Activated T-cell treated with anti-CD3 and anti-CD28 coated beads, Interleukin-2, amount 50 U/mL, for 24 hours (primary cell): ENCODE measurements around the gene TRDMT1.

Experiments
- DNase-seq: peaks from one replicate; pipeline ENCODE4 v3.0.0-alpha.2; 2020
- H3K27ac Mint-ChIP-seq: 2 replicates; pipeline ENCODE4 v1.8.0; 2020; ENCODE audit warnings: mild to moderate bottlenecking, mixed read lengths
- H3K27me3 Mint-ChIP-seq: 2 replicates; pipeline ENCODE4 v1.8.0; 2020; ENCODE audit warnings: mixed read lengths
- H3K36me3 Mint-ChIP-seq: 2 replicates; pipeline ENCODE4 v1.8.0; 2020; ENCODE audit warnings: low read depth, mixed read lengths
- H3K4me1 Mint-ChIP-seq: 2 replicates; pipeline ENCODE4 v1.8.0; 2020; ENCODE audit warnings: low read depth, mixed read lengths
- H3K4me3 Mint-ChIP-seq: 2 replicates; pipeline ENCODE4 v1.8.0; 2020; ENCODE audit warnings: mild to moderate bottlenecking, moderate library complexity, mixed read lengths
- H3K9me3 Mint-ChIP-seq: 2 replicates; pipeline ENCODE4 v1.8.0; 2020; ENCODE audit warnings: mixed read lengths

Gene TRDMT1

GRCh38 chr10:17225808-17226207 is 24.3 kb upstream of the TRDMT1 start:
- no peaks in the 10 kb centered on the region for H3K27me3 Mint-ChIP-seq
- H3K4me3 Mint-ChIP-seq: no peak overlapping the region
- DNase-seq: no peak
- H3K9me3 Mint-ChIP-seq: no peaks in the 10 kb centered on the region
- peaks cover 17% of the 10 kb centered on the region for H3K36me3 Mint-ChIP-seq
- H3K27ac Mint-ChIP-seq: no peak overlapping the region
- peaks cover 55% of the 10 kb centered on the region for H3K4me1 Mint-ChIP-seq

GRCh38 chr10:17222329-17222728 is 20.9 kb upstream of the TRDMT1 start:
- DNase-seq: no peak
- Mint-ChIP-seq H3K27ac (no peak overlapping the region), H3K4me1 (peaks cover 49% of the 10 kb centered on the region), H3K9me3 (no peaks in the 10 kb centered on the region), H3K36me3 (no peaks in the 10 kb centered on the region), H3K27me3 (no peaks in the 10 kb centered on the region), H3K4me3 (no peak overlapping the region)

- DNase-seq: no peak
- Mint-ChIP-seq H3K4me1 (peaks cover 49% of the 10 kb centered on the region), H3K36me3 (no peaks in the 10 kb centered on the region), H3K4me3 (no peak overlapping the region), H3K9me3 (no peaks in the 10 kb centered on the region), H3K27me3 (no peaks in the 10 kb centered on the region), H3K27ac (no peak overlapping the region)
Measured at GRCh38 chr10:17220652-17221100, 19.2 kb upstream of the TRDMT1 start.

GRCh38 chr10:17219024-17219423 is 17.6 kb upstream of the TRDMT1 start:
- H3K27ac Mint-ChIP-seq: no peak overlapping the region
- DNase-seq: no peak
- no peaks in the 10 kb centered on the region for H3K9me3 Mint-ChIP-seq
- peaks cover 2% of the 10 kb centered on the region for H3K36me3 Mint-ChIP-seq
- H3K4me3 Mint-ChIP-seq: no peak overlapping the region
- no peaks in the 10 kb centered on the region for H3K27me3 Mint-ChIP-seq
- H3K4me1 Mint-ChIP-seq: peaks cover 56% of the 10 kb centered on the region

GRCh38 chr10:17217631-17218232 is 16.3 kb upstream of the TRDMT1 start:
- no peak for DNase-seq
- Mint-ChIP-seq H3K4me3 (peak overlapping the region; percentile 20), H3K4me1 (peaks cover 56% of the 10 kb centered on the region), H3K27me3 (no peaks in the 10 kb centered on the region), H3K9me3 (no peaks in the 10 kb centered on the region), H3K27ac (peak overlapping the region; percentile 92), H3K36me3 (peaks cover 2% of the 10 kb centered on the region)

GRCh38 chr10:17216901-17217395 is 15.5 kb upstream of the TRDMT1 start:
- H3K9me3 Mint-ChIP-seq: no peaks in the 10 kb centered on the region
- H3K4me1 Mint-ChIP-seq: peaks cover 56% of the 10 kb centered on the region
- peak overlapping the region; percentile 92 for H3K27ac Mint-ChIP-seq
- no peak for DNase-seq
- H3K27me3 Mint-ChIP-seq: no peaks in the 10 kb centered on the region
- H3K4me3 Mint-ChIP-seq: no peak overlapping the region
- peaks cover 2% of the 10 kb centered on the region for H3K36me3 Mint-ChIP-seq

GRCh38 chr10:17216217-17216900 is 14.9 kb upstream of the TRDMT1 start:
- Mint-ChIP-seq H3K9me3 (no peaks in the 10 kb centered on the region), H3K27me3 (no peaks in the 10 kb centered on the region), H3K4me3 (peak overlapping the region; percentile 38), H3K36me3 (peaks cover 2% of the 10 kb centered on the region), H3K27ac (peak overlapping the region; percentile 92), H3K4me1 (peaks cover 56% of the 10 kb centered on the region)
- DNase-seq: no peak

GRCh38 chr10:17215782-17216122 is 14.3 kb upstream of the TRDMT1 start:
- no peak for DNase-seq
- Mint-ChIP-seq H3K9me3 (no peaks in the 10 kb centered on the region), H3K36me3 (peaks cover 2% of the 10 kb centered on the region), H3K27me3 (no peaks in the 10 kb centered on the region), H3K27ac (peak overlapping the region; percentile 92), H3K4me1 (peaks cover 50% of the 10 kb centered on the region), H3K4me3 (no peak overlapping the region)

- Mint-ChIP-seq H3K27ac (peak overlapping the region; percentile 92), H3K9me3 (no peaks in the 10 kb centered on the region), H3K36me3 (peaks cover 2% of the 10 kb centered on the region), H3K4me3 (no peak overlapping the region), H3K27me3 (no peaks in the 10 kb centered on the region), H3K4me1 (peaks cover 48% of the 10 kb centered on the region)
- no peak for DNase-seq
Measured at GRCh38 chr10:17214971-17215781, 13.7 kb upstream of the TRDMT1 start.

- H3K9me3 Mint-ChIP-seq: no peaks in the 10 kb centered on the region
- no peak overlapping the region for H3K27ac Mint-ChIP-seq
- H3K27me3 Mint-ChIP-seq: no peaks in the 10 kb centered on the region
- H3K36me3 Mint-ChIP-seq: peaks cover 2% of the 10 kb centered on the region
- H3K4me1 Mint-ChIP-seq: peaks cover 47% of the 10 kb centered on the region
- DNase-seq: no peak
- H3K4me3 Mint-ChIP-seq: no peak overlapping the region
Measured at GRCh38 chr10:17214526-17214925, 13.1 kb upstream of the TRDMT1 start.

- no peak for DNase-seq
- Mint-ChIP-seq H3K27me3 (no peaks in the 10 kb centered on the region), H3K36me3 (peaks cover 2% of the 10 kb centered on the region), H3K27ac (no peak overlapping the region), H3K4me1 (peaks cover 44% of the 10 kb centered on the region), H3K9me3 (no peaks in the 10 kb centered on the region), H3K4me3 (no peak overlapping the region)
Measured at GRCh38 chr10:17213646-17214349, 12.3 kb upstream of the TRDMT1 start.

GRCh38 chr10:17212802-17213221 is 11.3 kb upstream of the TRDMT1 start:
- Mint-ChIP-seq H3K27me3 (no peaks in the 10 kb centered on the region), H3K36me3 (peaks cover 2% of the 10 kb centered on the region), H3K27ac (no peak overlapping the region), H3K4me3 (no peak overlapping the region), H3K4me1 (peaks cover 42% of the 10 kb centered on the region), H3K9me3 (no peaks in the 10 kb centered on the region)
- DNase-seq: no peak

- Mint-ChIP-seq H3K4me1 (peaks cover 38% of the 10 kb centered on the region), H3K36me3 (peaks cover 2% of the 10 kb centered on the region), H3K27ac (no peak overlapping the region), H3K9me3 (no peaks in the 10 kb centered on the region), H3K27me3 (no peaks in the 10 kb centered on the region), H3K4me3 (no peak overlapping the region)
- DNase-seq: no peak
Measured at GRCh38 chr10:17210361-17210760, 8.9 kb upstream of the TRDMT1 start.

- no peak overlapping the region for H3K4me3 Mint-ChIP-seq
Measured at GRCh38 chr10:17209881-17210280, 8.4 kb upstream of the TRDMT1 start.

More at GRCh38 chr10:17209881-17210280, 8.4 kb upstream of the TRDMT1 start:
- Mint-ChIP-seq H3K27me3 (no peaks in the 10 kb centered on the region), H3K36me3 (peaks cover 2% of the 10 kb centered on the region), H3K9me3 (no peaks in the 10 kb centered on the region), H3K4me1 (peaks cover 38% of the 10 kb centered on the region), H3K27ac (no peak overlapping the region)
- no peak for DNase-seq
